HepG2 (cell line): ENCODE data around the gene ST6GALNAC4. TPM values are rescaled to one million over a fixed set of nuclear protein-coding genes. Genes with fewer than 3 reads are reported as not detected.

Source experiments
- CENPX ChIP-seq: sonication (generic); formaldehyde crosslinking; IDR thresholded peaks from 2 replicates; pipeline ENCODE4 v1.9.0; 2021; ENCODE audit warnings: mild to moderate bottlenecking, missing genetic modification reagents, moderate library complexity
- DMAP1 ChIP-seq: IDR thresholded peaks from 2 replicates; pipeline ENCODE4 v1.6.1; 2016
- MAZ ChIP-seq, 2 experiments: sonication (generic) in 1 of 2; formaldehyde crosslinking in 1 of 2; IDR thresholded peaks; 2 replicates each; pipeline versions ENCODE4 v1.5.0 to v1.6.1; 2012 to 2020; ENCODE audit warnings: low read depth in 2 of 2, mild to moderate bottlenecking in 2 of 2, borderline replicate concordance in 1 of 2, improper control_type of control experiment in 1 of 2, low read length in 1 of 2, missing genetic modification reagents in 1 of 2, moderate library complexity in 1 of 2
- POLR2G ChIP-seq: fragments of 200-400 bp; formaldehyde crosslinking; IDR thresholded peaks from 2 replicates; pipeline ENCODE4 v1.6.1; 2018; ENCODE audit warnings: mild to moderate bottlenecking, low read depth, low read length, moderate library complexity
- PPARG ChIP-seq: conservative IDR thresholded peaks from 2 replicates; pipeline ENCODE4 v1.6.1; 2016; ENCODE audit warnings: missing biosample characterization, missing genetic modification reagents
- SKI ChIP-seq: fragments of 450-650 bp; IDR thresholded peaks from one replicate; pipeline ENCODE4 v1.6.1; 2018; ENCODE audit warnings: mild to moderate bottlenecking; ENCODE audit not compliant: partially characterized antibody
- ZBTB42 ChIP-seq: sonication (generic); formaldehyde crosslinking; IDR thresholded peaks from 2 replicates; pipeline ENCODE4 v1.5.0; 2020; ENCODE audit warnings: mild to moderate bottlenecking, missing genetic modification reagents
- ZFP90 ChIP-seq: sonication (generic); formaldehyde crosslinking; IDR thresholded peaks from 2 replicates; pipeline ENCODE4 v1.8.0; 2022; ENCODE audit warnings: missing genetic modification reagents, mild to moderate bottlenecking, inconsistent platforms, borderline replicate concordance
- ZMYM3 ChIP-seq: sonication (generic); formaldehyde crosslinking; IDR thresholded peaks from 2 replicates; pipeline ENCODE4 v1.5.1; 2020; ENCODE audit warnings: mild to moderate bottlenecking, missing genetic modification reagents
- ZNF335 ChIP-seq: sonication (generic); formaldehyde crosslinking; IDR thresholded peaks from 2 replicates; pipeline ENCODE4 v1.4.0; 2020; ENCODE audit warnings: missing genetic modification reagents
- ZNF558 ChIP-seq: sonication (generic); formaldehyde crosslinking; IDR thresholded peaks from 2 replicates; pipeline ENCODE4 v1.9.0; 2022; ENCODE audit warnings: mild to moderate bottlenecking, missing genetic modification reagents, borderline replicate concordance
- ZSCAN22 ChIP-seq: sonication (generic); formaldehyde crosslinking; IDR thresholded peaks from 2 replicates; pipeline ENCODE4 v1.4.0; 2020; ENCODE audit warnings: mild to moderate bottlenecking, missing genetic modification reagents
- polyA plus RNA-seq, 8 experiments: library from polyadenylated mRNA; depleted of rRNA in 3 of 8; stranded (reverse) in 7 of 8; unstranded in 1 of 8; fragments of >200 nt; fragmentation: Illumina TruSeq in 4 of 8; extraction: Trizol in 4 of 8; gene quantifications; 2 replicates each; pipeline versions ENCODE4 v1.2.1 to v1.2.3, GENCODE V29; 2011 to 2016; ENCODE audit warnings: low read depth in 4 of 8, missing spikeins in 1 of 8, mixed read lengths in 1 of 8; ENCODE audit not compliant: insufficient read depth in 1 of 8
- total RNA-seq, 5 experiments: library from RNA; depleted of rRNA; stranded (reverse); fragments of >200 nt; fragmentation: Illumina TruSeq; extraction: Trizol; gene quantifications; 2 replicates each; pipeline ENCODE4 v1.2.3, GENCODE V29; 2016; ENCODE audit warnings: low read depth in 1 of 5
- TF ChIP-seq, protein P1 (sequence below): sonication (generic); formaldehyde crosslinking; IDR thresholded peaks from 2 replicates; pipeline ENCODE4 v1.4.0; 2020; ENCODE audit warnings: missing genetic modification reagents, borderline replicate concordance
- TF ChIP-seq, protein P2 (sequence below): sonication (generic); formaldehyde crosslinking; IDR thresholded peaks from 2 replicates; pipeline ENCODE4 v1.5.0; 2020; ENCODE audit warnings: missing genetic modification reagents
- TF ChIP-seq, protein P3 (sequence below): sonication (generic); formaldehyde crosslinking; IDR thresholded peaks from 2 replicates; pipeline ENCODE4 v1.8.1; 2022; ENCODE audit warnings: low read depth, mild to moderate bottlenecking, missing genetic modification reagents
- TF ChIP-seq, protein P4 (sequence below): IDR thresholded peaks from 2 replicates; pipeline ENCODE4 v1.6.1; 2012; ENCODE audit warnings: low read length, improper control_type of control experiment
- TF ChIP-seq, protein P5 (sequence below): sonication (generic); formaldehyde crosslinking; IDR thresholded peaks from 2 replicates; pipeline ENCODE4 v1.4.0; 2020; ENCODE audit warnings: low read depth, mild to moderate bottlenecking, missing genetic modification reagents

Gene ST6GALNAC4
- total and polyA plus RNA-seq, 2 of the 13 experiments (the other 11 are each of a cell fraction or from before 2014, with no cell fraction given) = 18.8 to 27.7 TPM

DNA sequence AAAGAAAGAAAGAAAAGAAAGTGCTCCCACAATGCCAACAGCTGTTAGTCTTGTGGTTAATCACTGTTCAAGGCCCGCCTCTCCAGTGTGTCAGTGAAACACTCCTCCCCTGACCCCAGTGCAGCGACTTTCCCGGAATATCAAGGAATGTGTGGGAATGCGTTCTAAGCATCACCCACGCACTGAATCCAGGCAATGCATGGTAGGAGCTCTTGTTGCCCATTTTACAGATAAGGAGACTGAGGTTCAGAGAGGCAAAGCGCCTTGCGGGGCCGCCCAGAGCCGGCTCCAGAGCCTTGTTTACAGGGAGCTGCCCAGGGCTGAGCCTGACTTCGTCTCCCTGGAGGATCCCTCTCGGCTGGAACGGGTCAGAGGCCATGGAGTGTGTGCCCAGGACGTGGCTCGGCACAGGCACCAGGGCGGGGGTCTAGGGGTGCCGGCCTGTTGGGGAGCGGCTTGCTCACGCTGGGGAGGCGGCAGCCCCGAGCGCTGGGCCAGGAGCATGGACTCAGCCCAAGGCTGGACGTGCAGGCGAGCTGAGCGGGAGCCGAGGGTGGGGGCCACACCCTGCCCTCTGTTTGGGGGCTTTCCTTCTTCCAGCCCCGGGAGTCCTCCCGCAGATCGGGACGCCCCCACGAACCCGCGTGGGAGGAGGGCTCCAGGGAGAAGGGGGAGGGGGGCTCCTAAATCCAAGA is 18.3 kb downstream of the ST6GALNAC4 start (continued):
- TF ChIP-seq, protein P1, sequence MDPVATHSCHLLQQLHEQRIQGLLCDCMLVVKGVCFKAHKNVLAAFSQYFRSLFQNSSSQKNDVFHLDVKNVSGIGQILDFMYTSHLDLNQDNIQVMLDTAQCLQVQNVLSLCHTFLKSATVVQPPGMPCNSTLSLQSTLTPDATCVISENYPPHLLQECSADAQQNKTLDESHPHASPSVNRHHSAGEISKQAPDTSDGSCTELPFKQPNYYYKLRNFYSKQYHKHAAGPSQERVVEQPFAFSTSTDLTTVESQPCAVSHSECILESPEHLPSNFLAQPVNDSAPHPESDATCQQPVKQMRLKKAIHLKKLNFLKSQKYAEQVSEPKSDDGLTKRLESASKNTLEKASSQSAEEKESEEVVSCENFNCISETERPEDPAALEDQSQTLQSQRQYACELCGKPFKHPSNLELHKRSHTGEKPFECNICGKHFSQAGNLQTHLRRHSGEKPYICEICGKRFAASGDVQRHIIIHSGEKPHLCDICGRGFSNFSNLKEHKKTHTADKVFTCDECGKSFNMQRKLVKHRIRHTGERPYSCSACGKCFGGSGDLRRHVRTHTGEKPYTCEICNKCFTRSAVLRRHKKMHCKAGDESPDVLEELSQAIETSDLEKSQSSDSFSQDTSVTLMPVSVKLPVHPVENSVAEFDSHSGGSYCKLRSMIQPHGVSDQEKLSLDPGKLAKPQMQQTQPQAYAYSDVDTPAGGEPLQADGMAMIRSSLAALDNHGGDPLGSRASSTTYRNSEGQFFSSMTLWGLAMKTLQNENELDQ (CRISPR knock-in tag) = no peak
- TF ChIP-seq CENPX (no peak), DMAP1 (CRISPR knock-in tag) (0 out of 2 replicates have a peak, but pooled peaks have one; percentile 16), ZNF335 (CRISPR knock-in tag) (0 out of 2 replicates have a peak, but pooled peaks have one; percentile 48), ZBTB42 (CRISPR knock-in tag) (no peak), POLR2G (peak; percentile 33; the same call in 1 of the 2 replicates), ZNF558 (CRISPR knock-in tag) (peak; percentile 65; the same call in 1 of the 2 replicates), MAZ (IDR thresholded peaks at IDR 0.05; ENCODE audit: borderline replicate concordance, low read depth, low read length) (no peak), MAZ (CRISPR knock-in tag; IDR thresholded peaks at IDR 0.05; ENCODE audit: low read depth) (peak; percentile 74), ZFP90 (CRISPR knock-in tag) (peak; percentile 57; the same call in 1 of the 2 replicates), ZSCAN22 (CRISPR knock-in tag) (no peak), PPARG (CRISPR knock-in tag) (0 out of 2 replicates have a peak, but pooled peaks have one; percentile 21), ZMYM3 (CRISPR knock-in tag) (peak; percentile 98), SKI (no peak)
- TF ChIP-seq, protein P2, sequence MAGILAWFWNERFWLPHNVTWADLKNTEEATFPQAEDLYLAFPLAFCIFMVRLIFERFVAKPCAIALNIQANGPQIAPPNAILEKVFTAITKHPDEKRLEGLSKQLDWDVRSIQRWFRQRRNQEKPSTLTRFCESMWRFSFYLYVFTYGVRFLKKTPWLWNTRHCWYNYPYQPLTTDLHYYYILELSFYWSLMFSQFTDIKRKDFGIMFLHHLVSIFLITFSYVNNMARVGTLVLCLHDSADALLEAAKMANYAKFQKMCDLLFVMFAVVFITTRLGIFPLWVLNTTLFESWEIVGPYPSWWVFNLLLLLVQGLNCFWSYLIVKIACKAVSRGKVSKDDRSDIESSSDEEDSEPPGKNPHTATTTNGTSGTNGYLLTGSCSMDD = no peak
- TF ChIP-seq, protein P3, sequence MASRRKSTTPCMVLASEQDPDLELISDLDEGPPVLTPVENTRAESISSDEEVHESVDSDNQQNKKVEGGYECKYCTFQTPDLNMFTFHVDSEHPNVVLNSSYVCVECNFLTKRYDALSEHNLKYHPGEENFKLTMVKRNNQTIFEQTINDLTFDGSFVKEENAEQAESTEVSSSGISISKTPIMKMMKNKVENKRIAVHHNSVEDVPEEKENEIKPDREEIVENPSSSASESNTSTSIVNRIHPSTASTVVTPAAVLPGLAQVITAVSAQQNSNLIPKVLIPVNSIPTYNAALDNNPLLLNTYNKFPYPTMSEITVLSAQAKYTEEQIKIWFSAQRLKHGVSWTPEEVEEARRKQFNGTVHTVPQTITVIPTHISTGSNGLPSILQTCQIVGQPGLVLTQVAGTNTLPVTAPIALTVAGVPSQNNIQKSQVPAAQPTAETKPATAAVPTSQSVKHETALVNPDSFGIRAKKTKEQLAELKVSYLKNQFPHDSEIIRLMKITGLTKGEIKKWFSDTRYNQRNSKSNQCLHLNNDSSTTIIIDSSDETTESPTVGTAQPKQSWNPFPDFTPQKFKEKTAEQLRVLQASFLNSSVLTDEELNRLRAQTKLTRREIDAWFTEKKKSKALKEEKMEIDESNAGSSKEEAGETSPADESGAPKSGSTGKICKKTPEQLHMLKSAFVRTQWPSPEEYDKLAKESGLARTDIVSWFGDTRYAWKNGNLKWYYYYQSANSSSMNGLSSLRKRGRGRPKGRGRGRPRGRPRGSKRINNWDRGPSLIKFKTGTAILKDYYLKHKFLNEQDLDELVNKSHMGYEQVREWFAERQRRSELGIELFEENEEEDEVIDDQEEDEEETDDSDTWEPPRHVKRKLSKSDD (CRISPR knock-in tag) = no peak
- TF ChIP-seq, protein P4, sequence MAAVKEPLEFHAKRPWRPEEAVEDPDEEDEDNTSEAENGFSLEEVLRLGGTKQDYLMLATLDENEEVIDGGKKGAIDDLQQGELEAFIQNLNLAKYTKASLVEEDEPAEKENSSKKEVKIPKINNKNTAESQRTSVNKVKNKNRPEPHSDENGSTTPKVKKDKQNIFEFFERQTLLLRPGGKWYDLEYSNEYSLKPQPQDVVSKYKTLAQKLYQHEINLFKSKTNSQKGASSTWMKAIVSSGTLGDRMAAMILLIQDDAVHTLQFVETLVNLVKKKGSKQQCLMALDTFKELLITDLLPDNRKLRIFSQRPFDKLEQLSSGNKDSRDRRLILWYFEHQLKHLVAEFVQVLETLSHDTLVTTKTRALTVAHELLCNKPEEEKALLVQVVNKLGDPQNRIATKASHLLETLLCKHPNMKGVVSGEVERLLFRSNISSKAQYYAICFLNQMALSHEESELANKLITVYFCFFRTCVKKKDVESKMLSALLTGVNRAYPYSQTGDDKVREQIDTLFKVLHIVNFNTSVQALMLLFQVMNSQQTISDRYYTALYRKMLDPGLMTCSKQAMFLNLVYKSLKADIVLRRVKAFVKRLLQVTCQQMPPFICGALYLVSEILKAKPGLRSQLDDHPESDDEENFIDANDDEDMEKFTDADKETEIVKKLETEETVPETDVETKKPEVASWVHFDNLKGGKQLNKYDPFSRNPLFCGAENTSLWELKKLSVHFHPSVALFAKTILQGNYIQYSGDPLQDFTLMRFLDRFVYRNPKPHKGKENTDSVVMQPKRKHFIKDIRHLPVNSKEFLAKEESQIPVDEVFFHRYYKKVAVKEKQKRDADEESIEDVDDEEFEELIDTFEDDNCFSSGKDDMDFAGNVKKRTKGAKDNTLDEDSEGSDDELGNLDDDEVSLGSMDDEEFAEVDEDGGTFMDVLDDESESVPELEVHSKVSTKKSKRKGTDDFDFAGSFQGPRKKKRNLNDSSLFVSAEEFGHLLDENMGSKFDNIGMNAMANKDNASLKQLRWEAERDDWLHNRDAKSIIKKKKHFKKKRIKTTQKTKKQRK = no peak
- TF ChIP-seq, protein P5, sequence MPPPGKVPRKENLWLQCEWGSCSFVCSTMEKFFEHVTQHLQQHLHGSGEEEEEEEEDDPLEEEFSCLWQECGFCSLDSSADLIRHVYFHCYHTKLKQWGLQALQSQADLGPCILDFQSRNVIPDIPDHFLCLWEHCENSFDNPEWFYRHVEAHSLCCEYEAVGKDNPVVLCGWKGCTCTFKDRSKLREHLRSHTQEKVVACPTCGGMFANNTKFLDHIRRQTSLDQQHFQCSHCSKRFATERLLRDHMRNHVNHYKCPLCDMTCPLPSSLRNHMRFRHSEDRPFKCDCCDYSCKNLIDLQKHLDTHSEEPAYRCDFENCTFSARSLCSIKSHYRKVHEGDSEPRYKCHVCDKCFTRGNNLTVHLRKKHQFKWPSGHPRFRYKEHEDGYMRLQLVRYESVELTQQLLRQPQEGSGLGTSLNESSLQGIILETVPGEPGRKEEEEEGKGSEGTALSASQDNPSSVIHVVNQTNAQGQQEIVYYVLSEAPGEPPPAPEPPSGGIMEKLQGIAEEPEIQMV = no peak
